GM12878 (cell line): Measurements from ENCODE around the gene ZDHHC14. TPM values are rescaled to one million over a fixed set of nuclear protein-coding genes. Genes with fewer than 3 reads are reported as not detected.

Source experiments
- BCLAF1 ChIP-seq: fragments of 450-650 bp; IDR thresholded peaks from 2 replicates; pipeline ENCODE4 v1.6.1; 2017; ENCODE audit warnings: antibody characterized with exemption, mild to moderate bottlenecking, moderate library complexity
- EP300 ChIP-seq, 2 experiments: fragments of 150-350 bp in 1 of 2; IDR thresholded peaks; 2 replicates each; pipeline ENCODE4 v1.6.1; 2011 to 2012; ENCODE audit warnings: low read depth in 2 of 2, low read length in 2 of 2, borderline replicate concordance in 1 of 2, improper control_type of control experiment in 1 of 2, inconsistent platforms in 1 of 2; ENCODE audit not compliant: control insufficient read depth in 1 of 2
- HDAC6 ChIP-seq: fragments of 200-600 bp; sonication (generic); IDR thresholded peaks from one replicate; pipeline ENCODE4 v1.8.0; 2017; ENCODE audit warnings: antibody characterized with exemption; ENCODE audit not compliant: unreplicated experiment
- IKZF1 ChIP-seq: fragments of 450-650 bp; conservative IDR thresholded peaks from 2 replicates; pipeline ENCODE4 v1.6.1; 2017; ENCODE audit warnings: antibody characterized with exemption, mild to moderate bottlenecking
- SREBF2 ChIP-seq: IDR thresholded peaks from 2 replicates; pipeline ENCODE4 v1.6.1; 2012; ENCODE audit warnings: mild to moderate bottlenecking, low read length
- STAT1 ChIP-seq: fragments of 450-650 bp; conservative IDR thresholded peaks from 2 replicates; pipeline ENCODE4 v1.6.1; 2014; ENCODE audit warnings: antibody characterized with exemption, mild to moderate bottlenecking
- ZBTB4 ChIP-seq: fragments of 450-650 bp; formaldehyde crosslinking; IDR thresholded peaks from 2 replicates; pipeline ENCODE4 v1.4.0; 2022; ENCODE audit warnings: mild to moderate bottlenecking, moderate library complexity
- ZNF217 ChIP-seq: fragments of 450-650 bp; IDR thresholded peaks from 2 replicates; pipeline ENCODE4 v1.6.1; 2017; ENCODE audit warnings: antibody characterized with exemption, mild to moderate bottlenecking
- polyA plus RNA-seq, 11 experiments: library from polyadenylated mRNA; depleted of rRNA in 4 of 11; unstranded in 6 of 11; stranded (reverse) in 5 of 11; fragments of >200 nt; fragmentation: Nextera tagmentation in 4 of 11; fragmentation: Illumina TruSeq in 1 of 11; extraction: Ambion mirVana in 4 of 11; extraction: Trizol in 1 of 11; gene quantifications; 1 replicate in 1 of 11; 2 replicates in 10 of 11; pipeline versions ENCODE4 v1.2.1 to v1.2.3, GENCODE V29; 2011 to 2016; ENCODE audit warnings: inconsistent platforms in 2 of 11, missing spikeins in 2 of 11, low read depth in 1 of 11
- total RNA-seq, 4 experiments: library from RNA; depleted of rRNA in 3 of 4; stranded (reverse); fragments of >200 nt in 3 of 4; fragmentation: Illumina TruSeq in 1 of 4; extraction: Trizol in 1 of 4; gene quantifications; 2 replicates each; pipeline versions ENCODE4 v1.2.1 to v1.2.3, GENCODE V29; 2013 to 2021

The ZDHHC14 gene
- total and polyA plus RNA-seq, 10 of the 15 experiments (the other 5 are each of a cell fraction or from before 2014, with no cell fraction given), result 0.15 to 16.0 (median 0.76) TPM; not detected in 1

GRCh38 chr6:157646012-157646411 is 265.0 kb downstream of the ZDHHC14 start (continued):
- TF ChIP-seq BCLAF1, result no peak
- no peak for TF ChIP-seq HDAC6
- TF ChIP-seq ZNF217, result no peak
- TF ChIP-seq ZBTB4, result no peak
- TF ChIP-seq SREBF2, result no peak
- no peak for TF ChIP-seq IKZF1
- no peak for TF ChIP-seq EP300 (IDR thresholded peaks at IDR 0.05; ENCODE audit: borderline replicate concordance in 1 of 2, control insufficient read depth in 1 of 2, low read depth in 2 of 2, low read length in 2 of 2)
- TF ChIP-seq STAT1, result no peak
